B cell (primary cell): Measurements from ENCODE around the gene NBDY.

Experiments used
- CTCF ChIP-seq: fragments of 200-600 bp; IDR thresholded peaks from one replicate; pipeline ENCODE4 v1.8.0; 2022; ENCODE audit warnings: antibody characterized with exemption, mild to moderate bottlenecking
- EZH2 ChIP-seq: IDR thresholded peaks from 2 replicates; pipeline ENCODE4 v1.6.1; 2012; ENCODE audit warnings: borderline replicate concordance, low read depth, mild to moderate bottlenecking, moderate library complexity, low read length; ENCODE audit not compliant: insufficient read depth, poor library complexity, severe bottlenecking

DNA sequence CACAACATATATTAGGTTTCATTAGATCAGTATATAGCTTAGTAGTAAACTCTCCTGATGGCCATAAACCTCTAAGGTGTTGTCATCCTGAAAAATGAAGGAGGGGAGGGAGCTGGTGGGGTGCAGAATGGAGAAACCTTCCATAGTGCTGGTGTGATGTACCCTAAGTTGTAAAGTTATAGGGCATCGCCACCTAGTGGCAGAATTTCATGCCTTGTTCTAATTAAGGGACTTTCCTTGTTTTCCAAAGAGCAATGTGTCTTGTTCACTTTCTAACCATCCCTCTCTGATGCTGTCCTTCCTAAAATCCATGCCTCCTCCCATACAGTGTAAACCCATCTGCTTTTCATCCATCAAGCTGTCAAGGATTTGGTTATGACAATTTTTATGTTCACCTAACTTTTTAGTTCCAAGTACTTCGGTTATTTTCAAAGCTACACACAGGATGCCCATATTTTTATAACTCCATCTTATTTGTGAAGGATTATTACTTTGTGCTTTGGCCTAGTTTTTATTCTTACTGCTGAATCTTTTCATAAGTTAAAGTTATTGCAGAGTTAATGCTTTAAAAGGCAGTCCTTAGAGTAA is 4.5 kb downstream of the NBDY start:
- TF ChIP-seq CTCF = peak; percentile 71
- TF ChIP-seq EZH2 = no peak
